H1 (cell line): ENCODE data around the gene MELTF. TPM values are rescaled to one million over a fixed set of nuclear protein-coding genes. Genes with fewer than 3 reads are reported as not detected.

ENCODE experiments used
- CTCF ChIA-PET: fragments of 300-600 bp; sonication (Branson Sonifier 250); formaldehyde crosslinking; loops from one replicate; lab custom pipeline; 2021; ENCODE audit not compliant: partially characterized antibody; lab: Charles Lee
- POLR2A ChIA-PET: fragments of 300-600 bp; sonication (Branson Sonifier 250); formaldehyde crosslinking; loops from one replicate; lab custom pipeline; 2021; ENCODE audit warnings: inconsistent platforms; ENCODE audit not compliant: partially characterized antibody; lab: Charles Lee
- DNase-seq, 2 experiments: peaks; one replicate each; pipeline versions ENCODE4 v3.0.0 to v3.0.0-alpha.2; 2010 to 2022; ENCODE audit warnings: low spot score in 2 of 2, low read depth in 1 of 2, mixed read lengths in 1 of 2
- FAIRE-seq: peaks from 2 replicates; lab custom pipeline; 2011; peaks lifted over from hg19 to GRCh38; lab: Jason Lieb, UNC
- H2AFZ ChIP-seq: 2 replicates; pipeline ENCODE4 v1.8.1; 2012; ENCODE audit warnings: low read length, inconsistent platforms
- H2AK5ac ChIP-seq: 2 replicates; pipeline ENCODE4 v1.6.1; 2013; ENCODE audit warnings: low read depth, low read length
- H2BK120ac ChIP-seq: replicated peaks from 2 replicates; pipeline ENCODE3; 2013; ENCODE audit warnings: low read depth, low read length, inconsistent platforms
- H2BK12ac ChIP-seq: 2 replicates; pipeline ENCODE4 v1.6.1; 2013; ENCODE audit warnings: low read depth, low read length
- H2BK15ac ChIP-seq: 2 replicates; pipeline ENCODE4 v1.6.1; 2013; ENCODE audit warnings: low read length
- H2BK20ac ChIP-seq: 2 replicates; pipeline ENCODE4 v1.6.1; 2013; ENCODE audit warnings: low read length
- H2BK5ac ChIP-seq: 2 replicates; pipeline ENCODE4 v1.6.1; 2013; ENCODE audit warnings: low read depth, low read length
- H3K14ac ChIP-seq: 2 replicates; pipeline ENCODE4 v1.6.1; 2013; ENCODE audit warnings: inconsistent platforms; ENCODE audit not compliant: insufficient read length
- H3K18ac ChIP-seq: 2 replicates; pipeline ENCODE4 v1.6.1; 2013; ENCODE audit warnings: low read length; ENCODE audit errors: extremely low read depth
- H3K23ac ChIP-seq: 2 replicates; pipeline ENCODE4 v1.6.1; 2013; ENCODE audit warnings: inconsistent platforms; ENCODE audit not compliant: insufficient read length
- H3K23me2 ChIP-seq: 2 replicates; pipeline ENCODE4 v1.6.1; 2013; ENCODE audit warnings: low read depth, low read length
- H3K27ac ChIP-seq: 2 replicates; pipeline ENCODE4 v1.6.1; 2011; ENCODE audit warnings: low read depth, low read length, inconsistent platforms
- H3K27me3 ChIP-seq, 4 experiments: replicated peaks in 1 of 4; 1 replicate in 1 of 4; 2 replicates in 3 of 4; pipeline versions ENCODE4 v1.6.1 to v1.8.1; 2011 to 2013; ENCODE audit warnings: low read length in 3 of 4, mild to moderate bottlenecking in 3 of 4, inconsistent platforms in 2 of 4, mixed read lengths in 2 of 4, moderate library complexity in 1 of 4; ENCODE audit not compliant: control insufficient read depth in 3 of 4, insufficient read depth in 3 of 4; ENCODE audit errors: extremely low read depth in 1 of 4
- H3K36me3 ChIP-seq, 4 experiments: 2 replicates each; pipeline versions ENCODE4 v1.6.1 to v1.8.1; 2011 to 2013; ENCODE audit warnings: mild to moderate bottlenecking in 4 of 4, low read length in 3 of 4, moderate library complexity in 2 of 4, control low read depth in 1 of 4, inconsistent platforms in 1 of 4; ENCODE audit not compliant: insufficient read depth in 4 of 4, control insufficient read depth in 2 of 4
- H3K4ac ChIP-seq: replicated peaks from 2 replicates; pipeline ENCODE3; 2013; ENCODE audit warnings: low read length, low read depth, mixed read lengths, inconsistent platforms; ENCODE audit not compliant: insufficient read length
- H3K4me1 ChIP-seq, 4 experiments: replicated peaks in 1 of 4; 1 replicate in 1 of 4; 2 replicates in 3 of 4; pipeline versions ENCODE4 v1.6.1 to v1.8.1; 2011 to 2013; ENCODE audit warnings: low read length in 3 of 4, inconsistent platforms in 2 of 4, mixed read lengths in 1 of 4; ENCODE audit not compliant: insufficient read depth in 4 of 4, control insufficient read depth in 3 of 4
- H3K4me2 ChIP-seq, 2 experiments: 2 replicates each; pipeline versions ENCODE4 v1.6.1 to v1.8.1; 2011 to 2013; ENCODE audit warnings: low read depth in 2 of 2, low read length in 2 of 2, control low read depth in 1 of 2, inconsistent platforms in 1 of 2, mild to moderate bottlenecking in 1 of 2; ENCODE audit not compliant: insufficient read depth in 1 of 2
- H3K4me3 ChIP-seq, 4 experiments: fragments of 200-600, 300-600 bp in 1 of 4; sonication (generic), shearing (Covaris generic), sonication (Bioruptor Twin) in 1 of 4; 2 replicates each; pipeline versions ENCODE4 v1.5.1 to v1.8.1; 2011 to 2016; ENCODE audit warnings: low read length in 4 of 4, low read depth in 3 of 4, control low read depth in 2 of 4, inconsistent platforms in 2 of 4, mild to moderate bottlenecking in 2 of 4, mixed read lengths in 1 of 4, moderate library complexity in 1 of 4; ENCODE audit not compliant: insufficient read depth in 2 of 4; ENCODE audit errors: extremely low read depth in 1 of 4
- H3K56ac ChIP-seq: replicated peaks from 2 replicates; pipeline ENCODE3; 2013; ENCODE audit warnings: low read depth, mild to moderate bottlenecking, mixed read lengths, low read length, inconsistent platforms; ENCODE audit not compliant: insufficient read length
- H3K79me1 ChIP-seq: 2 replicates; pipeline ENCODE4 v1.6.1; 2013; ENCODE audit warnings: low read depth, low read length, control low read depth
- H3K79me2 ChIP-seq, 2 experiments: 2 replicates each; pipeline versions ENCODE4 v1.6.1 to v1.8.1; 2012 to 2013; ENCODE audit warnings: low read length in 2 of 2, mild to moderate bottlenecking in 2 of 2, inconsistent platforms in 1 of 2; ENCODE audit not compliant: insufficient read depth in 2 of 2, control insufficient read depth in 1 of 2
- H3K9ac ChIP-seq, 4 experiments: replicated peaks in 1 of 4; 1 replicate in 1 of 4; 2 replicates in 3 of 4; pipeline versions ENCODE4 v1.6.1 to v1.8.1; 2011 to 2013; ENCODE audit warnings: low read depth in 3 of 4, low read length in 3 of 4, control low read depth in 2 of 4, mild to moderate bottlenecking in 2 of 4, moderate library complexity in 2 of 4, inconsistent platforms in 1 of 4; ENCODE audit errors: extremely low read depth in 1 of 4
- H3K9me3 ChIP-seq, 2 experiments: 2 replicates each; pipeline versions ENCODE4 v1.6.1 to v1.8.1; 2012 to 2013; ENCODE audit warnings: mild to moderate bottlenecking in 2 of 2, moderate library complexity in 2 of 2, control low read depth in 1 of 2, inconsistent platforms in 1 of 2, low read depth in 1 of 2, low read length in 1 of 2, mixed read lengths in 1 of 2; ENCODE audit not compliant: insufficient read depth in 2 of 2
- H4K20me1 ChIP-seq, 2 experiments: replicated peaks in 1 of 2; 2 replicates each; pipeline versions ENCODE3 to v1.8.1; 2011 to 2013; ENCODE audit warnings: inconsistent platforms in 2 of 2, low read length in 2 of 2, mild to moderate bottlenecking in 1 of 2; ENCODE audit not compliant: insufficient read depth in 2 of 2, control insufficient read depth in 1 of 2
- H4K5ac ChIP-seq: 2 replicates; pipeline ENCODE4 v1.6.1; 2013; ENCODE audit warnings: low read length, low read depth, mixed read lengths, inconsistent platforms; ENCODE audit not compliant: insufficient read length
- H4K8ac ChIP-seq: 2 replicates; pipeline ENCODE4 v1.8.0; 2013; ENCODE audit warnings: mild to moderate bottlenecking, moderate library complexity, low read length, inconsistent platforms; ENCODE audit not compliant: insufficient read depth; ENCODE audit errors: extremely low read depth
- H4K91ac ChIP-seq: replicated peaks from 2 replicates; pipeline ENCODE3; 2013; ENCODE audit warnings: low read length, mixed read lengths, inconsistent platforms; ENCODE audit not compliant: insufficient read length
- ATF3 ChIP-seq: IDR thresholded peaks from 2 replicates; pipeline ENCODE4 v1.6.1; 2011; ENCODE audit warnings: low read depth, mild to moderate bottlenecking, low read length; ENCODE audit not compliant: insufficient read depth
- RAD21 ChIP-seq, 2 experiments: IDR thresholded peaks in 1 of 2; conservative IDR thresholded peaks in 1 of 2; 2 replicates each; pipeline ENCODE4 v1.6.1; 2011; ENCODE audit warnings: low read depth in 2 of 2, low read length in 2 of 2, improper control_type of control experiment in 1 of 2, inconsistent platforms in 1 of 2, mild to moderate bottlenecking in 1 of 2, moderate library complexity in 1 of 2
- SIX5 ChIP-seq: IDR thresholded peaks from 2 replicates; pipeline ENCODE4 v1.6.1; 2011; ENCODE audit warnings: mild to moderate bottlenecking, low read depth, low read length
- SP2 ChIP-seq: IDR thresholded peaks from 2 replicates; pipeline ENCODE4 v1.6.1; 2012; ENCODE audit warnings: mild to moderate bottlenecking, low read length, inconsistent platforms
- SUZ12 ChIP-seq: fragments of 200-600 bp; sonication (generic); IDR thresholded peaks from 2 replicates; pipeline ENCODE4 v1.6.1; 2012; ENCODE audit warnings: mild to moderate bottlenecking, inconsistent platforms, low read length, moderate library complexity, mixed read lengths
- TAF1 ChIP-seq: IDR thresholded peaks from 2 replicates; pipeline ENCODE4 v1.6.1; 2011; ENCODE audit warnings: mild to moderate bottlenecking, low read depth, low read length
- WGBS, 2 experiments: shearing (Covaris generic) in 1 of 2; methylation state at CpG; one replicate each; pipeline versions ENCODE4 v1.1.6 to v1.1.7; 2013 to 2015; ENCODE audit warnings: low lambda C conversion rate in 2 of 2, mixed read lengths in 2 of 2, inconsistent platforms in 1 of 2, low coverage in 1 of 2, missing lambda C conversion rate in 1 of 2; ENCODE audit not compliant: insufficient replicate concordance in 2 of 2, insufficient coverage in 1 of 2, insufficient read length in 1 of 2; ENCODE audit errors: extremely low coverage in 1 of 2, missing lambda C conversion rate in 1 of 2; 5-methylcytosine and 5-hydroxymethylcytosine counted together
- polyA plus RNA-seq, 7 experiments: library from polyadenylated mRNA; depleted of rRNA in 3 of 7; stranded (reverse) in 5 of 7; unstranded in 2 of 7; fragments of >200 nt in 5 of 7; fragments of 200-250 nt in 2 of 7; gene quantifications; 1 replicate in 5 of 7; 2 replicates in 1 of 7; 4 replicates in 1 of 7; pipeline versions ENCODE4 v1.2.1 to v1.2.3, GENCODE V29; 2011 to 2013; ENCODE audit warnings: missing spikeins in 2 of 7, mixed read lengths in 2 of 7
- total RNA-seq: library from RNA; stranded (reverse); fragmentation: NEBNext Ultra II Directional; extraction: Animal tissue kit (Norgen Biotek cat#: 25700); gene quantifications from 2 replicates; pipeline ENCODE4 v1.2.1, GENCODE V29; 2021

The MELTF gene
- total and polyA plus RNA-seq, 2 of the 8 experiments (the other 6 are each of a cell fraction or from before 2014, with no cell fraction given): 1.7 to 3.5 TPM

- Histone ChIP-seq H3K23me2 (no peaks in the 10 kb centered on the region), H4K20me1 (no peaks in the 10 kb centered on the region), H3K23ac (no peak overlapping the region), H4K5ac (no peak overlapping the region), H3K4me2 (no peak overlapping the region), H4K91ac (no peak overlapping the region), H3K9me3 (no peaks in the 10 kb centered on the region), H3K4ac (no peak overlapping the region), H4K8ac (no peak overlapping the region), H3K79me2 (no peaks in the 10 kb centered on the region), H3K18ac (no peak overlapping the region), H3K27me3 (no peaks in the 10 kb centered on the region), H2BK20ac (no peak overlapping the region), H3K27ac (no peak overlapping the region), H2AK5ac (no peak overlapping the region), H3K9ac (no peak overlapping the region), H2BK12ac (no peak overlapping the region), H2BK15ac (no peak overlapping the region), H3K56ac (no peak overlapping the region), H3K36me3 (peaks cover 0 to 3% (median 0%) of the 10 kb centered on the region in 4 experiments; a peak in 2 of 8 replicates), H2BK120ac (no peak overlapping the region), H3K4me3 (no peak overlapping the region), H3K14ac (no peak overlapping the region), H3K4me1 (no peaks in the 10 kb centered on the region), H2AFZ (no peak overlapping the region), H2BK5ac (no peak overlapping the region), H3K79me1 (no peaks in the 10 kb centered on the region)
- DNase-seq (no peak), FAIRE-seq (no peak)
- WGBS, 2 experiments: 92% methylated on average over 4 of the region's 4 CpGs; no CpG with 5 or more reads in 1 of the 2 experiments
- ChIA-PET POLR2A (no interaction called here), CTCF (no interaction called here)
- no peak for TF ChIP-seq SIX5
- no peak for TF ChIP-seq TAF1
- no peak for TF ChIP-seq ATF3
- TF ChIP-seq RAD21 (IDR thresholded peaks at IDR 0.05 in 1 of 2, conservative IDR thresholded peaks at IDR 0.05 in 1 of 2; ENCODE audit: low read depth in 2 of 2, low read length in 2 of 2): no peak
- TF ChIP-seq SP2: no peak
- TF ChIP-seq SUZ12: no peak
Observed at GRCh38 chr3:197076415-197076814, 46.8 kb upstream of the MELTF start.
